ENCODE data around the gene TK2. TPM values are rescaled to one million over a fixed set of nuclear protein-coding genes. Genes with fewer than 3 reads are reported as not detected.

Gene TK2
- total and polyA plus RNA-seq, 9 of the 15 experiments (the other 6 are each of a cell fraction or from before 2014, with no cell fraction given) = 1.1 to 10.2 (median 5.3) TPM

DNA sequence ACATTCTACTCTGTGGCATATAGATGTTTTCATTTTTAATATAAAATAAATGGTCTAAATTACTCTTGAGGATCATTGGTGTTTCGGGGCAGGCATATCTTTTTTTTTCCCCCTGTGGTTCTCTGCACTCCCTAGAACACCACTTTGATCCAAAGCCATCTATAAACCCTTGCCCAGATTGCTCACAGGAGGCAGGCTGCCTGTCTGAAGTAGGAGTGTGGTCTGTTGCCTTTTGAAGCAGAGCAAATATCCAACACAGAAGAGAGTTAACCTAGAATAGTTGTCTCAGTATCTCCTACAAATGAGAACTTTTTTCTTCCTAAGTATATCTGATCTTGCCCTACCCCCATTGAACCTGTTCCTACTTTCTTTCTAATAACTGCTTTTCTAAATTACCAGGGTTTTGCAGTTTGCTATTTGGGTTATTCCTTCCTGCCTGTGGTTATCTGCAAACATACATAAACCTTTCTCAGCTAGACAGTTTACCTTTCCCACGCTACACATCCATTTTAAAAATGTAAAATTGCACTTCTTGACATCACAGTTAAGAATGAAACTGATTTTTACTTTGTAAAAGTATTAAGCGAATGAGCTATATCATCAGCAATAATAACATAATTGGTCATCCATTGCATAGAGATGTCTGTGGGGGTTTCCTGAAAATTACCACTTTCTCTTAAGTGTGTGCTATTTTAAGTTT, 11.6 kb upstream of the TK2 start:
- H3K36me3 ChIP-seq (ENCODE audit: control insufficient read depth, insufficient read depth, low read length) = peaks cover 81% of the 10 kb centered on the region
- 83% methylated on average over 3 of the region's 3 CpGs for whole genome bisulfite sequencing (ENCODE audit: insufficient coverage, low coverage, missing lambda C conversion rate)
- no peak for DNase-seq (ENCODE audit: extremely low read depth in 1 of 4, low spot score in 3 of 4)
- no peak overlapping the region for H3K4me3 ChIP-seq
- no peaks in the 10 kb centered on the region for H3K9me1 ChIP-seq (ENCODE audit: control insufficient read depth, insufficient read depth, low read length)
- no peak overlapping the region for H2AFZ ChIP-seq (ENCODE audit: low read depth, low read length)
- no peak overlapping the region for H3K27ac ChIP-seq (ENCODE audit: extremely low read depth, low read depth, low read length)
- H3K4me1 ChIP-seq (replicated peaks in 1 of 2; ENCODE audit: control insufficient read depth in 2 of 2, insufficient read depth in 2 of 2, low read length in 2 of 2) = peaks cover 3 to 8% of the 10 kb centered on the region in 2 experiments; a peak in 3 of 5 replicates
- no peaks in the 10 kb centered on the region for H3K27me3 ChIP-seq (ENCODE audit: control insufficient read depth in 2 of 2, insufficient read depth in 2 of 2, low read length in 2 of 2)
- no peak for TF ChIP-seq HLTF (IDR thresholded peaks at IDR 0.05)
- TF ChIP-seq RFX1 (IDR thresholded peaks at IDR 0.05) = no peak
- no peak for TF ChIP-seq SRSF1 (IDR thresholded peaks at IDR 0.05; ENCODE audit: low read depth, low read length)
- TF ChIP-seq TEAD4 (IDR thresholded peaks at IDR 0.05; ENCODE audit: low read length) = no peak
- no peak for TF ChIP-seq TEAD4 (CRISPR knock-in tag; IDR thresholded peaks at IDR 0.05; ENCODE audit: borderline replicate concordance)
- no peak for TF ChIP-seq ETV1 (tag; conservative IDR thresholded peaks at IDR 0.05; ENCODE audit: low read depth)
- no peak for TF ChIP-seq BCOR (IDR thresholded peaks at IDR 0.05)
- no peak for TF ChIP-seq MAFG (tag; conservative IDR thresholded peaks at IDR 0.05)
- TF ChIP-seq ZSCAN32 (CRISPR knock-in tag; IDR thresholded peaks at IDR 0.05) = no peak
- TF ChIP-seq RFX5 (IDR thresholded peaks at IDR 0.05; ENCODE audit: low read depth, low read length) = no peak
- TF ChIP-seq SP2 (IDR thresholded peaks at IDR 0.05; ENCODE audit: extremely low read depth, low read depth, low read length, poor library complexity, severe bottlenecking) = no peak
- TF ChIP-seq, protein P1, sequence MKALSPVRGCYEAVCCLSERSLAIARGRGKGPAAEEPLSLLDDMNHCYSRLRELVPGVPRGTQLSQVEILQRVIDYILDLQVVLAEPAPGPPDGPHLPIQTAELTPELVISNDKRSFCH (CRISPR knock-in tag; IDR thresholded peaks at IDR 0.05) = no peak
- TF ChIP-seq, protein P1 (tag; IDR thresholded peaks at IDR 0.05) = no peak
- TF ChIP-seq, protein P2, sequence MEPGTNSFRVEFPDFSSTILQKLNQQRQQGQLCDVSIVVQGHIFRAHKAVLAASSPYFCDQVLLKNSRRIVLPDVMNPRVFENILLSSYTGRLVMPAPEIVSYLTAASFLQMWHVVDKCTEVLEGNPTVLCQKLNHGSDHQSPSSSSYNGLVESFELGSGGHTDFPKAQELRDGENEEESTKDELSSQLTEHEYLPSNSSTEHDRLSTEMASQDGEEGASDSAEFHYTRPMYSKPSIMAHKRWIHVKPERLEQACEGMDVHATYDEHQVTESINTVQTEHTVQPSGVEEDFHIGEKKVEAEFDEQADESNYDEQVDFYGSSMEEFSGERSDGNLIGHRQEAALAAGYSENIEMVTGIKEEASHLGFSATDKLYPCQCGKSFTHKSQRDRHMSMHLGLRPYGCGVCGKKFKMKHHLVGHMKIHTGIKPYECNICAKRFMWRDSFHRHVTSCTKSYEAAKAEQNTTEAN (CRISPR knock-in tag; IDR thresholded peaks at IDR 0.05) = no peak
- TF ChIP-seq XRCC3 (IDR thresholded peaks at IDR 0.05) = no peak
- TF ChIP-seq, protein P3, sequence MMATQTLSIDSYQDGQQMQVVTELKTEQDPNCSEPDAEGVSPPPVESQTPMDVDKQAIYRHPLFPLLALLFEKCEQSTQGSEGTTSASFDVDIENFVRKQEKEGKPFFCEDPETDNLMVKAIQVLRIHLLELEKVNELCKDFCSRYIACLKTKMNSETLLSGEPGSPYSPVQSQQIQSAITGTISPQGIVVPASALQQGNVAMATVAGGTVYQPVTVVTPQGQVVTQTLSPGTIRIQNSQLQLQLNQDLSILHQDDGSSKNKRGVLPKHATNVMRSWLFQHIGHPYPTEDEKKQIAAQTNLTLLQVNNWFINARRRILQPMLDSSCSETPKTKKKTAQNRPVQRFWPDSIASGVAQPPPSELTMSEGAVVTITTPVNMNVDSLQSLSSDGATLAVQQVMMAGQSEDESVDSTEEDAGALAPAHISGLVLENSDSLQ (IDR thresholded peaks at IDR 0.05) = no peak
- TF ChIP-seq ZNF79 (CRISPR knock-in tag; IDR thresholded peaks at IDR 0.05; ENCODE audit: low read depth) = no peak
- no peak for TF ChIP-seq BRF1 (IDR thresholded peaks at IDR 0.05; ENCODE audit: borderline replicate concordance, extremely low read depth, insufficient read length)
- TF ChIP-seq U2AF2 (optimal IDR thresholded peaks at IDR 0.05; ENCODE audit: low read depth, low read length) = no peak
- no peak overlapping the region for H3K4me2 ChIP-seq (ENCODE audit: insufficient read depth, low read length)
- in situ Hi-C loops (cut with MboI) = no loop called here
- ChIA-PET POLR2A (no interaction called here), CTCF (ENCODE audit: low intra/inter-chr PET ratio) (interaction anchor here (0.7 kb wide), 1 partner anchor 28 kb away, joined by 3 read pairs; no protein-coding TSS in a partner anchor)
- H3K9ac ChIP-seq (ENCODE audit: insufficient read depth in 1 of 2, low read depth in 2 of 2, low read length in 2 of 2) = no peak overlapping the region
- no peaks in the 10 kb centered on the region for H3K9me3 ChIP-seq (replicated peaks; ENCODE audit: control insufficient read depth, insufficient read depth, low read depth, low read length)
- no peak for ATAC-seq
- BruUV-seq (replicated peaks) = no TSS peak
- intact Hi-C loops (cut with micrococcal nuclease) = no loop called here
- H3K79me2 ChIP-seq (ENCODE audit: control insufficient read depth, insufficient read depth, low read length) = no peaks in the 10 kb centered on the region
- no peak for FAIRE-seq
- no peaks in the 10 kb centered on the region for H4K20me1 ChIP-seq (replicated peaks; ENCODE audit: control insufficient read depth, insufficient read depth, low read length)
